ENCODE data around the gene CD8B2.
"Not testable (repeated sequence)": the region's sequence is repeated elsewhere in the genome, so short reads cannot be mapped to it uniquely, and the experiment has no call there.

Gene CD8B2

GRCh38 chr2:106513391-106513790, 26.2 kb downstream of the CD8B2 start:
- DNase-seq, result not testable (repeated sequence)

GRCh38 chr2:106514827-106515226, 27.7 kb downstream of the CD8B2 start:
- DNase-seq, result peak; percentile 5

- DNase-seq, result no peak
Measured at GRCh38 chr2:106516436-106516835, 29.3 kb downstream of the CD8B2 start.

- DNase-seq, result no peak
Measured at GRCh38 chr2:106516864-106517263, 29.7 kb downstream of the CD8B2 start.

GRCh38 chr2:106517329-106517728, 30.2 kb downstream of the CD8B2 start:
- DNase-seq, result no peak

- no peak for DNase-seq
Measured at GRCh38 chr2:106519767-106520166, 32.6 kb downstream of the CD8B2 start.

GRCh38 chr2:106521016-106521415, 33.9 kb downstream of the CD8B2 start:
- DNase-seq, result peak; percentile 28

GRCh38 chr2:106523976-106524665, 37.0 kb downstream of the CD8B2 start:
- DNase-seq, result no peak

GRCh38 chr2:106530866-106531265, 43.7 kb downstream of the CD8B2 start:
- no peak for DNase-seq

- DNase-seq, result no peak
Measured at GRCh38 chr2:106531676-106532214, 44.6 kb downstream of the CD8B2 start.

GRCh38 chr2:106532236-106532635, 45.1 kb downstream of the CD8B2 start:
- no peak for DNase-seq

GRCh38 chr2:106534471-106534870, 47.3 kb downstream of the CD8B2 start:
- no peak for DNase-seq

- DNase-seq, result no peak
Measured at GRCh38 chr2:106536490-106536889, 49.3 kb downstream of the CD8B2 start.

- DNase-seq, result no peak
Measured at GRCh38 chr2:106537047-106537446, 49.9 kb downstream of the CD8B2 start.

- DNase-seq, result no peak
Measured at GRCh38 chr2:106537791-106538191, 50.6 kb downstream of the CD8B2 start.

GRCh38 chr2:106540886-106541285, 53.7 kb downstream of the CD8B2 start:
- no peak for DNase-seq

GRCh38 chr2:106541333-106541732, 54.2 kb downstream of the CD8B2 start:
- no peak for DNase-seq

GRCh38 chr2:106542746-106543359, 55.7 kb downstream of the CD8B2 start:
- peak; percentile 87 for DNase-seq

GRCh38 chr2:106545007-106545406, 57.8 kb downstream of the CD8B2 start:
- no peak for DNase-seq

- DNase-seq, result no peak
Measured at GRCh38 chr2:106546391-106546990, 59.3 kb downstream of the CD8B2 start.

- DNase-seq, result no peak
Measured at GRCh38 chr2:106547164-106547903, 60.2 kb downstream of the CD8B2 start.

- no peak for DNase-seq
Measured at GRCh38 chr2:106551417-106552130, 64.4 kb downstream of the CD8B2 start.

GRCh38 chr2:106552921-106553320, 65.8 kb downstream of the CD8B2 start:
- no peak for DNase-seq

All from NCI-H82 (cell line).